ENCODE measurements around the gene GPSM1. TPM values are rescaled to one million over a fixed set of nuclear protein-coding genes. Genes with fewer than 3 reads are reported as not detected.

The GPSM1 gene
- polyA plus RNA-seq, 1 of the 3 experiments (the other 2 are of a cell fraction): 26.7 TPM

GRCh38 chr9:136300866-136301265, 26.5 kb upstream of the GPSM1 start:
- CTCF ChIA-PET: interaction anchor here (1.4 to 1.8 kb wide), 2 partner anchors 11 to 163 kb away, joined by 4 to 6 read pairs; no protein-coding TSS in a partner anchor

GRCh38 chr9:136302527-136302926, 24.8 kb upstream of the GPSM1 start:
- TF ChIP-seq ZBTB33 (IDR thresholded peaks at IDR 0.05; ENCODE audit: borderline replicate concordance, low read depth) (no peak), ELF1 (IDR thresholded peaks at IDR 0.05) (no peak), RXRA (IDR thresholded peaks at IDR 0.05; ENCODE audit: borderline replicate concordance, low read depth) (no peak), RCOR1 (IDR thresholded peaks at IDR 0.05; ENCODE audit: low read length) (no peak), FOSL2 (IDR thresholded peaks at IDR 0.05; ENCODE audit: borderline replicate concordance, low read depth) (no peak), MXI1 (IDR thresholded peaks at IDR 0.05; ENCODE audit: low read depth, low read length) (no peak), USF2 (IDR thresholded peaks at IDR 0.05; ENCODE audit: borderline replicate concordance, low read depth, low read length) (no peak), POLR2AphosphoS5 (IDR thresholded peaks at IDR 0.05; ENCODE audit: low read depth, low read length) (no peak), EZH2phosphoT487 (IDR thresholded peaks at IDR 0.05; ENCODE audit: borderline replicate concordance, low read depth) (no peak), SMC3 (IDR thresholded peaks at IDR 0.05; ENCODE audit: low read depth, low read length) (no peak), RFX5 (IDR thresholded peaks at IDR 0.05; ENCODE audit: low read length) (no peak), YY1 (IDR thresholded peaks at IDR 0.05; ENCODE audit: low read depth) (no peak), MEF2A (IDR thresholded peaks at IDR 0.05; ENCODE audit: borderline replicate concordance, low read depth) (no peak)

More at GRCh38 chr9:136300866-136301265, 26.5 kb upstream of the GPSM1 start:
- Histone ChIP-seq H3K4me1 (ENCODE audit: control insufficient read depth in 1 of 2, insufficient read depth in 2 of 2, low read depth in 1 of 2, low read length in 1 of 2) (peaks cover 0 to under 1% of the 10 kb centered on the region in 2 experiments; a peak in 1 of 4 replicates), H3K9me3 (no peaks in the 10 kb centered on the region), H3K27me3 (ENCODE audit: insufficient read depth) (peaks cover 7% of the 10 kb centered on the region; the same call in 1 of the 2 replicates), H2AFZ (ENCODE audit: low read depth) (no peak overlapping the region), H3K36me3 (replicated peaks in 1 of 2; ENCODE audit: control insufficient read depth in 1 of 2, insufficient read depth in 2 of 2, low read length in 1 of 2) (no peaks in the 10 kb centered on the region), H3K9me2 (no peaks in the 10 kb centered on the region), H3K4me3 (ENCODE audit: low read depth in 2 of 2, low read length in 1 of 2) (no peak overlapping the region), H3K27ac (ENCODE audit: low read depth in 2 of 2, low read length in 1 of 2) (no peak overlapping the region), H3K4me2 (no peak overlapping the region), H3K79me2 (ENCODE audit: insufficient read depth) (no peaks in the 10 kb centered on the region), H3F3A (replicated peaks; ENCODE audit: insufficient read depth) (no peaks in the 10 kb centered on the region), H4K20me1 (ENCODE audit: insufficient read depth) (no peaks in the 10 kb centered on the region), H3K9ac (no peak overlapping the region)
- TF ChIP-seq YY1 (IDR thresholded peaks at IDR 0.05; ENCODE audit: low read depth) (no peak), EZH2phosphoT487 (IDR thresholded peaks at IDR 0.05; ENCODE audit: borderline replicate concordance, low read depth) (no peak), FOXJ3 (CRISPR knock-in tag; IDR thresholded peaks at IDR 0.05) (no peak)
- 72% methylated on average over 13 of the region's 13 CpGs for WGBS (ENCODE audit: low lambda C conversion rate)
- POLR2A ChIA-PET: no interaction called here
- no peak for DNase-seq

More at GRCh38 chr9:136302527-136302926, 24.8 kb upstream of the GPSM1 start:
- CTCF ChIA-PET: interaction anchor here (0.7 to 1.8 kb wide), 3 partner anchors 10 to 164 kb away, joined by 3 to 6 read pairs (median 4); no protein-coding TSS in a partner anchor
- Histone ChIP-seq H3K36me3 (replicated peaks in 1 of 2; ENCODE audit: control insufficient read depth in 1 of 2, insufficient read depth in 2 of 2, low read length in 1 of 2) (no peaks in the 10 kb centered on the region), H3K4me3 (ENCODE audit: low read depth in 2 of 2, low read length in 1 of 2) (no peak overlapping the region), H3K9me2 (no peaks in the 10 kb centered on the region), H3F3A (replicated peaks; ENCODE audit: insufficient read depth) (no peaks in the 10 kb centered on the region), H3K79me2 (ENCODE audit: insufficient read depth) (no peaks in the 10 kb centered on the region), H3K27ac (ENCODE audit: low read depth in 2 of 2, low read length in 1 of 2) (no peak overlapping the region), H3K4me1 (ENCODE audit: control insufficient read depth in 1 of 2, insufficient read depth in 2 of 2, low read depth in 1 of 2, low read length in 1 of 2) (peaks cover 0 to 5% of the 10 kb centered on the region in 2 experiments; a peak in 1 of 4 replicates), H3K27me3 (ENCODE audit: insufficient read depth) (no peaks in the 10 kb centered on the region), H3K9ac (no peak overlapping the region), H2AFZ (ENCODE audit: low read depth) (no peak overlapping the region), H4K20me1 (ENCODE audit: insufficient read depth) (no peaks in the 10 kb centered on the region), H3K9me3 (no peaks in the 10 kb centered on the region), H3K4me2 (no peak overlapping the region)
- 69% methylated on average over 9 of the region's 12 CpGs for WGBS (ENCODE audit: low lambda C conversion rate)
- POLR2A ChIA-PET: no interaction called here
- DNase-seq: no peak

All from SK-N-SH (cell line).